ENCODE data around the gene AGAP1. TPM values are rescaled to one million over a fixed set of nuclear protein-coding genes. Genes with fewer than 3 reads are reported as not detected.
A peak's percentile ranks its signal among the peaks of the same experiment; 100 is the strongest.

AGAP1 gene
- total RNA-seq, 4 donors from 2014 or later = 23.4 to 46.5 (median 29.3) TPM

DNA sequence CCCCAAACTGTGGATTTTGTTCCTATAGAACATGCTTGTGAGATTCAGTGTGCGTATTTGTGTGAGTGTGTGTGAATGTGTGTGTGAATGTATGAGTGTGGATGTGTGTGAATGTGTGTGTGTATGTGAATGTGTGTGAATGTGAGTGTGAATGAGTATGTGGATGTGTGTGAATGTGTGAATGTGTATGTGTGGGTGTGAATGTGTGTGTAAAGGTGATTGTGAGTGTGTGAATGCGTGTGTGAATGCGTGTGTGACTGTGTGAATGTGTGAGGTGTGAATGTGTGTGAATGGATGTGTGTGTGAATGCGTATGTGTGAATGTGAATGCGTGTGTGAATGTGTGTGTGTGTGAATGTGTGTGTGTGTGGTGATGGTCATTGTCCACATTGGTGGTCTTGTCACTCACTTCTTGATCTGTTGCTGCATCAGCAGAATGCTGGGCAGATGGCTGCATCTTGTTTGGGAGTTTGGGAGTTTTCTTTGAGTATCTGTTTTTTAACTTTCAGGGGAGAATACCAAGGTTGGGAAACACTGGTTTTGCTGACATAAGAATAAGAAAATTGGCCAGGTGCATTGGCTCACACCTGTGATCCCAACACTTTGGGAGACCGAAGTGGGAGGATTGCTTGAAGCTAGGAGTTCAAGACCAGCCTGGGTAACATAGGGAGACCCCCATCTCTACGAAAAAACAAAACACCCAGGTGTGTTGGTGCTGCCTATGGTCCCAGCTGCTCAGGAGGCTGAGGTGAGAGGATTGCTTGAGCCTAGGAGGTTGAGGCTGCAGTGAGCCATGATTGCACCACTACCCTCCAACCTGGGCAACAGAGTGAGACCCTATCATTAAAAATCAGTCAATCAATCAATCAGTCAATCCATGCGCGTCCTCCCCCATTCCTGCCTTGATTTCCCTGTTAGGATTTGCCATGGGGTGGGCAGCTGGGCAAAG is 18.2 kb downstream of the AGAP1 start:
- intact Hi-C loops (cut with DNase I) = no loop called here
- no peaks in the 10 kb centered on the region for H3K27me3 ChIP-seq
- DNase-seq = no peak
- no peak overlapping the region for H3K4me3 ChIP-seq (replicated peaks in 1 of 3)
- peak overlapping the region in 2 of 3 donors; percentile 43 to 63 for H3K27ac ChIP-seq
- H3K36me3 ChIP-seq = no peaks in the 10 kb centered on the region
- WGBS, 2 donors = 82 to 89% methylated on average over 9 of the region's 9 CpGs
- H3K4me1 ChIP-seq = peaks cover 13 to 30% of the 10 kb centered on the region in 2 donors
- no peaks in the 10 kb centered on the region for H3K9me3 ChIP-seq
- no peak for TF ChIP-seq POLR2A (IDR thresholded peaks at IDR 0.05)
- TF ChIP-seq, protein P1, sequence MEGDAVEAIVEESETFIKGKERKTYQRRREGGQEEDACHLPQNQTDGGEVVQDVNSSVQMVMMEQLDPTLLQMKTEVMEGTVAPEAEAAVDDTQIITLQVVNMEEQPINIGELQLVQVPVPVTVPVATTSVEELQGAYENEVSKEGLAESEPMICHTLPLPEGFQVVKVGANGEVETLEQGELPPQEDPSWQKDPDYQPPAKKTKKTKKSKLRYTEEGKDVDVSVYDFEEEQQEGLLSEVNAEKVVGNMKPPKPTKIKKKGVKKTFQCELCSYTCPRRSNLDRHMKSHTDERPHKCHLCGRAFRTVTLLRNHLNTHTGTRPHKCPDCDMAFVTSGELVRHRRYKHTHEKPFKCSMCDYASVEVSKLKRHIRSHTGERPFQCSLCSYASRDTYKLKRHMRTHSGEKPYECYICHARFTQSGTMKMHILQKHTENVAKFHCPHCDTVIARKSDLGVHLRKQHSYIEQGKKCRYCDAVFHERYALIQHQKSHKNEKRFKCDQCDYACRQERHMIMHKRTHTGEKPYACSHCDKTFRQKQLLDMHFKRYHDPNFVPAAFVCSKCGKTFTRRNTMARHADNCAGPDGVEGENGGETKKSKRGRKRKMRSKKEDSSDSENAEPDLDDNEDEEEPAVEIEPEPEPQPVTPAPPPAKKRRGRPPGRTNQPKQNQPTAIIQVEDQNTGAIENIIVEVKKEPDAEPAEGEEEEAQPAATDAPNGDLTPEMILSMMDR (IDR thresholded peaks at IDR 0.05) = no peak

DNA sequence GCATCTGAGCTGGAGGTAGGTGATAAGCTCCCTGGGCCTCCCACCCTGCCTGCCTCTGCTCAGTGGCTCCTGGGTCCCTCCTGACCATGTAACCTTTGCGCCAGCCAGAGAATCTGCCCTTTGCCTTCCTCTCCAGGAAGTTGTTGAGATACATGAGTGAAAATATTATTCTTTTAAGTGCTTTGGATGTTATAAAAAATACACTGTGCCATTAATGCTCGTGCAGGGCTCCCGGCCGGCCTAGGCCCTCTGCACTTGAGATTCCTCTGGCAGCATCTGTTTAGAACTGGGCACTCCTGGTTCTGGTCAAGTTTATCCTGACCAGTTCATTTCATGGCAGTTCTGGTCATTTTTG is 18.8 kb downstream of the AGAP1 start:
- H3K4me3 ChIP-seq (replicated peaks in 1 of 3) = no peak overlapping the region
- DNase-seq = peak in 1 of 2 donors; percentile 75

DNA sequence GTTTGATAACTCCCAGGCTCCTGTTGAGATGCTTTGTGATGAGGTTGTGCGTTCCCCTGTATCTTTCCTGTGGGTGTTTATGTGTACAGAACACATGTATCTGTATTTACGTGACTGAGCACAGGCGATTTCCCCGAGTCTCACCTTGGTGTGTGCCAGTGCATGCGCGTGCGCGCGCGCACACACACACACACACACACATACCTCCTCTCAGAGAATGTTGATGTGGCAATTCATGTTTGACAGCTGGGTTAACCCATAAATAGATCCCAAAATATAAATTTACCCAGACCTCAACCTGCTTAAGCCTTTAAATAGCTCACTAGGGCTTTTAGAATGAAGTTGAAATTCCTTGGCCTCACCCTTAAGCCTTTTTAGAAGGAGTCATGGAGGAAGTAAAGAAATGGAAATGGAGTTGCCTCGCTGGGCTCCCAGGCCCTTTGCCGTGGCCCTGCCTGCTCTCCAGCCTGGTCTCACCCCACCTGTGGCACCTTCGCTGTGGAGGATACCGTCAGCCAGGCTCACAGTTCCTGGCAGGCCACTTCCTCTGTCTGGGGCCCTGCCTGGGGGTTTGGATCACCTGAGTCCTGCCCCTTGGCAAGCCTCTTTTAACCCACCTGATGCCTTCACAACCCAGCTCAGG is 20.3 kb downstream of the AGAP1 start:
- Histone ChIP-seq H3K9me3 (no peaks in the 10 kb centered on the region), H3K4me3 (replicated peaks in 1 of 3) (no peak overlapping the region), H3K27me3 (no peaks in the 10 kb centered on the region), H3K4me1 (peaks cover 21 to 44% of the 10 kb centered on the region in 2 donors), H3K27ac (no peak overlapping the region), H3K36me3 (no peaks in the 10 kb centered on the region)
- intact Hi-C loops (cut with DNase I) = no loop called here
- WGBS, 2 donors = 94 to 97% methylated on average over 10 to 14 of the region's 14 CpGs
- no peak for TF ChIP-seq POLR2A (IDR thresholded peaks at IDR 0.05)
- TF ChIP-seq, protein P1 (IDR thresholded peaks at IDR 0.05) = no peak
- DNase-seq = no peak

More for the DNA sequence above, 18.8 kb downstream of the AGAP1 start:
- Histone ChIP-seq H3K9me3 (no peaks in the 10 kb centered on the region), H3K27me3 (no peaks in the 10 kb centered on the region), H3K4me1 (peaks cover 13 to 30% of the 10 kb centered on the region in 2 donors), H3K27ac (peak overlapping the region in 2 of 3 donors; percentile 6 to 43), H3K36me3 (no peaks in the 10 kb centered on the region)
- intact Hi-C loops (cut with DNase I) = no loop called here
- 41 to 59% methylated on average over 4 of the region's 4 CpGs for WGBS, 2 donors
- TF ChIP-seq, protein P1 (IDR thresholded peaks at IDR 0.05) = no peak
- no peak for TF ChIP-seq POLR2A (IDR thresholded peaks at IDR 0.05)

DNA sequence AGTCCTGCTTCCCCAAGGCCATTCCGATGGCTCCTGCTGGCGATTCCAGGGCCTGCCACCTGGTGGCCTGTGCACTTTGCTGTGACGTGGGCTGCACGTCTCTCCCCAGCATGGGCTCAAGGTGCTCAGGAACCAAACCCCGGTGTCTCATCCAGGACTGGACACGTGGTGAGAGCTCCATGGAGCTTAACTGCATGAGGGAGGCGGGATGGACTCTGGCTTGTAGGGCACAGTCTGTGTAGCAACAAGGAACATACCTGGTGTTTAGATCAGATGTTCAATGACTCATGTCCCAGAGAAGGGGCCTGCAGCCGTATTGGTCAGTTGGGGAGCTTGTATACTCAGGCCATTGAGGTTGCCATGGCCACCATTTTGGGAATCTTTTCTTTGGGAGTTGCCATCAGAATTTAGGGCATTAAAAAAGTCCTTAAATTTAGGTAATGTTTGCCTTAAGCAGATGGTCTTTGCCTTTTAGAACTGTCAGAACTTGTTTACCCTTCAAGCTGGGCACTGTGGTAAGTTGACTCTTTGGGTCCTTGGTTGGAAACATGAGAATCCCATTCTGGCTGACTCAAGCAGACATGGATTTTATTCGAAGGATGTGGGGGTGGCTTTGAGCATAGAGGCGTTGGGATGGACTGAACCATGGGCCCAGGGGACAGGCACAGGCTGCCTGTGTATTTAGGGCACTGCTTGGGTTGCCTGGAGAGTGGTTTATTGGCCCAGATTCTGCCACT is 21.0 kb downstream of the AGAP1 start:
- H3K27me3 ChIP-seq = no peaks in the 10 kb centered on the region
- H3K9me3 ChIP-seq = no peaks in the 10 kb centered on the region
- no peak overlapping the region for H3K4me3 ChIP-seq (replicated peaks in 1 of 3)
- WGBS, 2 donors = 89 to 94% methylated on average over 10 of the region's 10 CpGs
- no peaks in the 10 kb centered on the region for H3K36me3 ChIP-seq
- no peak for DNase-seq
- no peak overlapping the region for H3K27ac ChIP-seq
- intact Hi-C loops (cut with DNase I) = no loop called here
- H3K4me1 ChIP-seq = peaks cover 21 to 44% of the 10 kb centered on the region in 2 donors
- no peak for TF ChIP-seq POLR2A (IDR thresholded peaks at IDR 0.05)
- TF ChIP-seq, protein P1 (IDR thresholded peaks at IDR 0.05) = peak in 1 of 6 experiments; percentile 7

All from thyroid gland (tissue), 4 donors.